Skeletal muscle cell (primary cell): ENCODE data around the gene C2.
"Not testable (repeated sequence)": the region's sequence is repeated elsewhere in the genome, so short reads cannot be mapped to it uniquely, and the experiment has no call there.

Source experiments
- DNase-seq: peaks from one replicate; pipeline ENCODE4 v3.0.0-alpha.2; 2010; ENCODE audit warnings: low read depth
- H3K4me3 ChIP-seq: 2 replicates; pipeline ENCODE4 v1.5.1; 2011; ENCODE audit warnings: low read depth, mild to moderate bottlenecking, control low read depth, low read length, moderate library complexity

The C2 gene

DNA sequence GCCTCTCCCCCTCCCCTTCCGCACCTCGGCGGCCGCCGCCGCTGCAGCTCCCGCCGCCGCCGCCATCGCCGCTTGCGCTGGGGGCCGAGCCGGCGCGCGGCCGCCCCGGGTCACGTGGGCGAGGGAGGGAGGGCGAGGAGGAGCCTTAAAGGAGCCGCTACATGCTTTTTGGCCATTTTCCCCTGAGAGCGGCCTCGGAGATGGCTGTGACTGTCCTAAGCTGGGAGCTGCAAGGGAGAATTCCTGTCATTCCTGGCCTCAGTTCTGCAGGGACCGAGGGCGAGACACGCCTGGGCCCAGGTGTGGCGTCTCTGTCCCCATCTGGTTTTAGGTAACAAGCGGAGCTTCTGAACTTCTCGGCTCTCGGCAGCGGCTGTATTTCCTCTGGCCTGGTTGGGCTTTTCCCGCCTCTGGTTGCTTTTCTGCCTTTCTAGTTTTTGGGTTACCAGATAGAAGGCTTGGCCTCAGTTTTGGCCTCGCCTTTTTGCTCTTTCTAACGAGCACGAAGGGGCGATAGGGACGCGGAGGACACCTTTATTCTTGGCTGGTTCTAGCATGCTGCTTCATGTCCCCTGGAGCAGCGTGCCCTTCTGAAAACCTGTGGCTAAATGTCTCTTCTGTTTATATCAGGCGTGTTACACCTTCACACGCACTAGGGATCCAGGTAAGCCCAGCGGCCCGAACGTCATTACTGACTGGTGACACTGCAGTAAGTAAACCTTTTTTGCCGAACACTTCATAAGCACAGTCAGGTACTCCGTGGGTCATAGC lies 29.7 kb upstream of the C2 start, which contains the start of gene EHMT2:
Gene EHMT2, minus strand, starts transcription at position 87 of the 771 bp plus-strand sequence. Its CDS starts 21 bp downstream, at position 66.
- peak within 1 kb of the TSS; percentile 77 for H3K4me3 ChIP-seq
- no peak for DNase-seq

GRCh38 chr6:31898383-31899011 lies 29.0 kb upstream of the C2 start:
- H3K4me3 ChIP-seq = peak overlapping the region; percentile 77

GRCh38 chr6:31899215-31899614 lies 28.3 kb upstream of the C2 start:
- no peak overlapping the region for H3K4me3 ChIP-seq
- no peak for DNase-seq

More at GRCh38 chr6:31898383-31899011, 29.0 kb upstream of the C2 start:
- no peak for DNase-seq

GRCh38 chr6:31899882-31900722 lies 27.4 kb upstream of the C2 start:
- no peak overlapping the region for H3K4me3 ChIP-seq

DNA sequence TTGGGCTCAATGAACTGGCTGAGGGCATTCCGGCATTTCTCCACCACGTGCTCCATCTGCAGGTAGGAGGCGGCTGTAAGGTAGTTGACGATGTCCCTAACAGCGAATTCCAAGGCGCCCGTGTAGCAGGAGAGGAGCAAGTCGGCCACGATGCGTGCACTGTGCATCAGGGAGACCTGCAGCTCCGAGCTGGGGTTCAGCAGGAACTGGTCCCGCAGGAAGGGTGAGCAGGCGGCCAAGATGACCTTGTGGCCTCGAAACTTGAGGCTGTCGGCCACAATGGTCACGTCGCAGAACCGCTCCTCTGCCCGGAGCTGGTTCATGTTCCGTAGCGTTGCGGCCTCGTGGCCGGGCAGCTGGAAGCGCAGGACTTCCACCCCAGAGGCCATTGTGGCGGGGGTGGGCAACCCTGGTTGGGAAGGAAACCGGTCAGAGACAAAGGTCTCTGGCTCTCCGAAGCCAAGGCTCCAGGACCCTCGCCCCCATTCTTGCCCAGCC lies 26.6 kb upstream of the C2 start:
- peak overlapping the region; percentile 60 for H3K4me3 ChIP-seq
- DNase-seq = no peak

More at GRCh38 chr6:31899882-31900722, 27.4 kb upstream of the C2 start:
- no peak for DNase-seq

GRCh38 chr6:31901415-31901952 lies 26.0 kb upstream of the C2 start:
- peak overlapping the region; percentile 60 for H3K4me3 ChIP-seq
- DNase-seq = no peak

GRCh38 chr6:31901953-31902643 lies 25.4 kb upstream of the C2 start, which contains the start of gene ZBTB12:
TSS of gene ZBTB12 (minus strand) at chr6:31902086. CDS start at chr6:31901305, 781 bp downstream.
- peak; percentile 92 for DNase-seq

DNA sequence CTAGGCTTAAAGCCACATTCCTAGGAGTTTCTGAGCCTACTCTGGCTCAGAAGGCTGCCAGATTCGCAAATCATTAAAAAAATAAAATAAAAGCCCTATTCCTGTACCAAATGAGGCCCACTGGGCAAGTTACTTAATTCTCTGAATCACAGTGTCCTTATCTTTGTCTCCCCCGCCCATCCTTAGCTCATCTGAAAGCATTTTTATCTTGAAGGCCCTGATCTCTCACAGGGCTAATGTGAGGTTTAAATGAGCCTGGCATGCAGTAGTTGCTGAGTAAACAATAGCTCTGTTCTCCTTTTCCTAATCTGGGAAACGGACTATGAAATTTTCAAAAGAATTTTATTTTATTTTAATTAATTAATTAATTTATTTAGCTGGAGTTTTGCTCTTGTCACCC lies 23.6 kb upstream of the C2 start:
- no peak overlapping the region for H3K4me3 ChIP-seq
- no peak for DNase-seq

More at GRCh38 chr6:31901953-31902643, 25.4 kb upstream of the C2 start, which contains the start of gene ZBTB12:
- peak within 1 kb of the TSS; percentile 60 for H3K4me3 ChIP-seq

DNA sequence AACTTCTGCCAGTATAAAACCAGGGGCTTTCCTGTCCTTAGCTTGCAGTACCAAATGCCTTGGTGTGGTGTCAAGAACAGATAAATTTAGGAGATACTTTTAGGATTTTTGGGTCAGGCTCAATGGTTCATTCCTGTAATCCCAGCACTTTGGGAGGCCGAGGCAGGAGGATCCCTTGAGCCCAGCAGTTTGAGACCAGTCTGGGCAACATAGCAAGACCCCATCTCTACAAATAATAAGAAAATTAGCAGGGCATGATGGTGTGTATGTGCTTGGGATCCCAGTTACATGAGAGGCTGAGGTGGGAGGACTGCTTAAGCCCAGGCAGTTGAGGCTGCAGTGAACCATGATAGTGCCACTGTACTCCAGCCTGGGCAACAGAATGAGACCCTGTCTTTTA lies 22.5 kb upstream of the C2 start:
- H3K4me3 ChIP-seq = no peak overlapping the region
- DNase-seq = no peak

DNA sequence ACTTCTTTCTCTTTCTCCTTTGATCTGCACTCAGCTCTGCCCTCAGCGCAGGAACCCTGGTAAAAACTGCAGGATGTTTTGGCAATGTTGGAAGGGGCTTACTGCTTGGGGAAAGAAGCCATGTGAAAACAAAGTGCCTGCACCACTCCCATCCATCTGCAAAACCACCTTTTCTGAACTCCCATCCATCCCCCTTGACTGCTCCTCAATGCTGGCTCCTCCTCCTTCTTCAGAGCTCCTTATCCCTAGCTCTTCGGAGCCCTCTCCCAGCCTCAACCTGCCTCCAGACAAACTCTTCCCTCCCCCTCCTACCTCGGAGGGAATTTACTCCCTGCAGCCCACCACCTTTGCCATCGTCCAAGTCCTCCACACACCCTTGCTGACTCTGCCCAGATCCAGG lies 21.4 kb upstream of the C2 start:
- DNase-seq = no peak
- H3K4me3 ChIP-seq = no peak overlapping the region

GRCh38 chr6:31906727-31907126 lies 20.8 kb upstream of the C2 start:
- DNase-seq, H3K4me3 ChIP-seq: not testable (repeated sequence)

GRCh38 chr6:31907158-31907813 lies 20.2 kb upstream of the C2 start:
- DNase-seq = peak; percentile 66
- no peak overlapping the region for H3K4me3 ChIP-seq

DNA sequence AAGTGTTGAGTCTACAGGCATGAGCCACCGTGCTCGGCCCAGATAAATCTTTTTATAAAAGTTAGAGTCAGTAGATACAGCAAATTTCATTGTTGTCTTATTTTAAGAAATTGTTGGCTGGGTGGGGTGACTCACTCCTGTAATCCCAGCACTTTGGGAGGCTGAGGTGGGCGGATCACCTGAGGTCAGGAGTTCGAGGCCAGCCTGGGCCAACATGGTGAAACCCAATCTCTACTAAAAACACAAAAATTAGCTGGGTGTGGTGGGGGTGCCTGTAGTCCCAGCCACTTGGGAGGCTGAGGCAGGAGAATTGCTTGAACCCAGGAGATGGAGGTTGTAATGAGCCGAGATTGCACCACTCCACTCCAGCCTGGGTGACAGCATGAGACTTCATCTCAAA lies 19.3 kb upstream of the C2 start:
- not testable (repeated sequence) for DNase-seq, H3K4me3 ChIP-seq

DNA sequence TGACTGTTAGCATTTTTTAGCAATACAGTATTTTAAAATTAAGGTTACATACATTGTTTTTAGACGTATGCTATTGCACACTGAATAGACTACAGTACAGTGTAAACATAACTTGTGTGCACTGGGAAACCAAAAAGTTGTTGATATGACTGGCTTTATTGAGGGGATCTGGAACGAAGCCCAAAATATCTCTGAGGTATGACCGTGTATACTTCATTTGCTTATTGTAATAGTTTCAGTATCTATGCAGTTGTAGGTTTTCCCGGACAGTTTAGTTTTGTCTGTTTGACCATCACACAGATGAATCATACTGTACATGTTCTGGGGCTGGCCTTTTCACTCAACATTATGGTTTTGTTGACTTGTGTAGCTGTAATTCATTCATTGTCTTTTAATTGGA lies 18.7 kb upstream of the C2 start:
- no peak overlapping the region for H3K4me3 ChIP-seq
- DNase-seq = no peak

DNA sequence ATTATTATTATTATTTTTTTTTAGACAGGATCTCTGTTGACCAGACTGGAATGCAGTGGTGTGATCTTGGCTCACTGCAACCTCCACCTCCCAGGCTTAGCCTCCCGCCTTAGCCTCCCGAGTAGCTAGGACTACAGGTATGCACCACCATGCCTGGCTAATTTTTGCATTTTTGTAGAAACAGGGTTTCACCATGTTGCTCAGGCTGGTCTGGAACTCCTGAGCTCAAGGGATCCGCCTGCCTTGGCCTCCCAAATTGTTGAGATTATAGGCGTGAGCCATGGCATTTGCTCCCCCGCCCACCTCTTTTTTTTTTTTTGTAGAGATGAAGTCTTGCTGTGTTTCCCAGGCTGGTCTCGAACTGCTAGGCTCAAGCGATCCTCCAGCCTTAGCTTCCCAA lies 18.2 kb upstream of the C2 start:
- not testable (repeated sequence) for DNase-seq, H3K4me3 ChIP-seq

GRCh38 chr6:31911826-31912585 lies 15.5 kb upstream of the C2 start:
- DNase-seq = no peak
- no peak overlapping the region for H3K4me3 ChIP-seq

DNA sequence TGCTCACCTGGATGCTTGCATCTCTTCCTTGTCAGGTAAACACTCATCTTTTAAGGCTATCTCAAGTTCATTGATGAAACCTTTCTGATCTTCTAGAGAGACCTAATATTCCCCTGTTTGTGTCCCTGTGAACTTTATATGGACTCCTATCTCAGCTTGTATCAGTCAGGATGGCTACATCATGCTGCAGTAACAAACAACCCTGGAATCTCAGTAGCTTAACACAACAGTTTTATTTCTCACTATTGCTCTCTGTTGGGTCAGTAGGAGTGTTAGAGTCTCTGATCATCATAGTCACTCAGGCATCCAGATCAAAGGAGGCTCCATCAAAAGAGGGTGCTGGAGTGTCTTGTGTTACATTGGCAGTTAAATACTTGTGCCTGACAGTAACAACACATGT lies 12.2 kb upstream of the C2 start:
- DNase-seq = no peak

DNA sequence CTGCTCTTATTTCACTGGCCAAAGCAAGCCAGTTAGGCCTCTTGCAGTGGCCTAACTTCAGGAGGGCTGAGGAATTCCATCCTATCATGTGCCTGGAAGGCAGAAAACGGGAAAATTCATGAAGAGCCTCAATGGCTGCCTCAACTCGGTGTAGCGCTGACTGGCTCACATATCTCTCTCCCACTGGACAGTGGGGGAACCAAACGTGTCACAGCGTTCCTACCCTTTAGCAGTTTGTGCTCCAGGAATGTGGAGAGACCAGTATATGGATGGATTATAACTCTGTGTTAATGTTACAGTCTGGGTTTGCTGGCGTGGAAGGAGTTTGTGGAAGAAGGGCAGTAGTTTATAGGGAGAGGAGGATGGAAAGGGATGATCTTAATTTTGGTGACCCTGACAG lies 11.8 kb upstream of the C2 start:
- no peak overlapping the region for H3K4me3 ChIP-seq
- DNase-seq = no peak

More for the DNA sequence above, 12.2 kb upstream of the C2 start:
- no peak overlapping the region for H3K4me3 ChIP-seq
